GM10266 (cell line): ENCODE results near the gene MAGI2.

Experiments used
- DNase-seq: peaks from one replicate; pipeline ENCODE4 v3.0.0; 2012; ENCODE audit errors: extremely low spot score
- CTCF ChIP-seq: IDR thresholded peaks from 2 replicates; pipeline ENCODE4 v1.5.1; 2012; ENCODE audit warnings: mild to moderate bottlenecking, low read depth; ENCODE audit not compliant: control insufficient read depth, insufficient read depth; ENCODE audit errors: missing control alignments

Gene MAGI2

GRCh38 chr7:79118143-79118542 is 335.3 kb downstream of the MAGI2 start:
- DNase-seq = no peak
- no peak for TF ChIP-seq CTCF

GRCh38 chr7:79096361-79096805 is 357.1 kb downstream of the MAGI2 start:
- TF ChIP-seq CTCF = no peak
- no peak for DNase-seq

- TF ChIP-seq CTCF = no peak
- DNase-seq = no peak
Observed at GRCh38 chr7:79093421-79093820, 360.0 kb downstream of the MAGI2 start.

GRCh38 chr7:79091661-79092060 is 361.8 kb downstream of the MAGI2 start:
- no peak for TF ChIP-seq CTCF
- DNase-seq = no peak

GRCh38 chr7:79091011-79091410 is 362.5 kb downstream of the MAGI2 start:
- no peak for TF ChIP-seq CTCF
- DNase-seq = no peak

- DNase-seq = no peak
- TF ChIP-seq CTCF = no peak
Observed at GRCh38 chr7:79090543-79090942, 362.9 kb downstream of the MAGI2 start.

- TF ChIP-seq CTCF = no peak
- no peak for DNase-seq
Observed at GRCh38 chr7:79084423-79084822, 369.0 kb downstream of the MAGI2 start.
